ENCODE measurements around the gene ZNF630.
"Not testable (repeated sequence)": the region's sequence is repeated elsewhere in the genome, so short reads cannot be mapped to it uniquely, and the experiment has no call there.

The ZNF630 gene

GRCh38 chrX:48030641-48031173 lies 40.7 kb downstream of the ZNF630 start:
- H3K27me3 ChIP-seq (ENCODE audit: control insufficient read depth, insufficient read depth, low read length, poor library complexity, severe bottlenecking); H3K36me3 ChIP-seq (ENCODE audit: control insufficient read depth, insufficient read depth, low read length); H3K27ac ChIP-seq (ENCODE audit: insufficient read depth, low read depth, low read length, poor library complexity, severe bottlenecking); H3K4me3 ChIP-seq (ENCODE audit: insufficient read depth, low read depth, low read length); H3K4me1 ChIP-seq (ENCODE audit: control insufficient read depth, insufficient read depth, low read length); H3K9me3 ChIP-seq (ENCODE audit: control insufficient read depth, low read length): not testable (repeated sequence)
- 83 to 85% methylated on average over 7 of the region's 10 CpGs for WGBS, 2 experiments

- Histone ChIP-seq H3K4me1 (ENCODE audit: control insufficient read depth, insufficient read depth, low read length) (no peaks in the 10 kb centered on the region), H3K36me3 (ENCODE audit: control insufficient read depth, insufficient read depth, low read length) (no peaks in the 10 kb centered on the region), H3K27ac (ENCODE audit: insufficient read depth, low read depth, low read length, poor library complexity, severe bottlenecking) (no peak overlapping the region), H3K27me3 (ENCODE audit: control insufficient read depth, insufficient read depth, low read length, poor library complexity, severe bottlenecking) (no peaks in the 10 kb centered on the region), H3K9me3 (ENCODE audit: control insufficient read depth, low read length) (no peaks in the 10 kb centered on the region), H3K4me3 (ENCODE audit: insufficient read depth, low read depth, low read length) (no peak overlapping the region)
- WGBS, 2 experiments, result 92 to 96% methylated on average over 10 of the region's 10 CpGs
Measured at GRCh38 chrX:48030237-48030636, 41.2 kb downstream of the ZNF630 start.

GRCh38 chrX:48028091-48028490 lies 43.3 kb downstream of the ZNF630 start:
- WGBS, 2 experiments, result 94 to 97% methylated on average over 8 of the region's 8 CpGs
- H3K27me3 ChIP-seq (ENCODE audit: control insufficient read depth, insufficient read depth, low read length, poor library complexity, severe bottlenecking), result no peaks in the 10 kb centered on the region

GRCh38 chrX:48027545-48027944 lies 43.9 kb downstream of the ZNF630 start:
- not testable (repeated sequence) for H3K27me3 ChIP-seq (ENCODE audit: control insufficient read depth, insufficient read depth, low read length, poor library complexity, severe bottlenecking); H3K9me3 ChIP-seq (ENCODE audit: control insufficient read depth, low read length); H3K36me3 ChIP-seq (ENCODE audit: control insufficient read depth, insufficient read depth, low read length); H3K4me3 ChIP-seq (ENCODE audit: insufficient read depth, low read depth, low read length); H3K27ac ChIP-seq (ENCODE audit: insufficient read depth, low read depth, low read length, poor library complexity, severe bottlenecking); H3K4me1 ChIP-seq (ENCODE audit: control insufficient read depth, insufficient read depth, low read length)
- 93% methylated on average over 3 of the region's 4 CpGs for WGBS, 2 experiments

More at GRCh38 chrX:48028091-48028490, 43.3 kb downstream of the ZNF630 start:
- no peak overlapping the region for H3K4me3 ChIP-seq (ENCODE audit: insufficient read depth, low read depth, low read length)
- no peaks in the 10 kb centered on the region for H3K36me3 ChIP-seq (ENCODE audit: control insufficient read depth, insufficient read depth, low read length)
- H3K9me3 ChIP-seq (ENCODE audit: control insufficient read depth, low read length), result no peaks in the 10 kb centered on the region
- no peak overlapping the region for H3K27ac ChIP-seq (ENCODE audit: insufficient read depth, low read depth, low read length, poor library complexity, severe bottlenecking)
- no peaks in the 10 kb centered on the region for H3K4me1 ChIP-seq (ENCODE audit: control insufficient read depth, insufficient read depth, low read length)

GRCh38 chrX:48025561-48025960 lies 45.9 kb downstream of the ZNF630 start:
- no peaks in the 10 kb centered on the region for H3K4me1 ChIP-seq (ENCODE audit: control insufficient read depth, insufficient read depth, low read length)
- H3K36me3 ChIP-seq (ENCODE audit: control insufficient read depth, insufficient read depth, low read length), result no peaks in the 10 kb centered on the region
- no peak overlapping the region for H3K27ac ChIP-seq (ENCODE audit: insufficient read depth, low read depth, low read length, poor library complexity, severe bottlenecking)
- no peaks in the 10 kb centered on the region for H3K9me3 ChIP-seq (ENCODE audit: control insufficient read depth, low read length)
- H3K27me3 ChIP-seq (ENCODE audit: control insufficient read depth, insufficient read depth, low read length, poor library complexity, severe bottlenecking), result no peaks in the 10 kb centered on the region
- no peak overlapping the region for H3K4me3 ChIP-seq (ENCODE audit: insufficient read depth, low read depth, low read length)
- 21 to 22% methylated on average over 4 to 6 of the region's 7 CpGs for WGBS, 2 experiments

GRCh38 chrX:48022738-48023137 lies 48.7 kb downstream of the ZNF630 start:
- H3K36me3 ChIP-seq (ENCODE audit: control insufficient read depth, insufficient read depth, low read length), result no peaks in the 10 kb centered on the region
- no peak overlapping the region for H3K4me3 ChIP-seq (ENCODE audit: insufficient read depth, low read depth, low read length)
- H3K27me3 ChIP-seq (ENCODE audit: control insufficient read depth, insufficient read depth, low read length, poor library complexity, severe bottlenecking), result no peaks in the 10 kb centered on the region
- no peak overlapping the region for H3K27ac ChIP-seq (ENCODE audit: insufficient read depth, low read depth, low read length, poor library complexity, severe bottlenecking)
- H3K4me1 ChIP-seq (ENCODE audit: control insufficient read depth, insufficient read depth, low read length), result no peaks in the 10 kb centered on the region
- no peaks in the 10 kb centered on the region for H3K9me3 ChIP-seq (ENCODE audit: control insufficient read depth, low read length)
- 95% methylated on average over 2 to 3 of the region's 3 CpGs for WGBS, 2 experiments

- peak overlapping the region; percentile 60 for H3K4me3 ChIP-seq (ENCODE audit: insufficient read depth, low read depth, low read length)
- no peaks in the 10 kb centered on the region for H3K9me3 ChIP-seq (ENCODE audit: control insufficient read depth, low read length)
- 45 to 67% methylated on average over 1 of the region's 3 CpGs for WGBS, 2 experiments
- H3K27me3 ChIP-seq (ENCODE audit: control insufficient read depth, insufficient read depth, low read length, poor library complexity, severe bottlenecking), result no peaks in the 10 kb centered on the region
- H3K4me1 ChIP-seq (ENCODE audit: control insufficient read depth, insufficient read depth, low read length), result no peaks in the 10 kb centered on the region
- no peaks in the 10 kb centered on the region for H3K36me3 ChIP-seq (ENCODE audit: control insufficient read depth, insufficient read depth, low read length)
- H3K27ac ChIP-seq (ENCODE audit: insufficient read depth, low read depth, low read length, poor library complexity, severe bottlenecking), result no peak overlapping the region
Measured at GRCh38 chrX:48022100-48022499, 49.3 kb downstream of the ZNF630 start.

- Histone ChIP-seq H3K4me1 (ENCODE audit: control insufficient read depth, insufficient read depth, low read length) (no peaks in the 10 kb centered on the region), H3K27ac (ENCODE audit: insufficient read depth, low read depth, low read length, poor library complexity, severe bottlenecking) (peak overlapping the region; percentile 93), H3K4me3 (ENCODE audit: insufficient read depth, low read depth, low read length) (peak overlapping the region; percentile 60), H3K36me3 (ENCODE audit: control insufficient read depth, insufficient read depth, low read length) (no peaks in the 10 kb centered on the region), H3K27me3 (ENCODE audit: control insufficient read depth, insufficient read depth, low read length, poor library complexity, severe bottlenecking) (no peaks in the 10 kb centered on the region), H3K9me3 (ENCODE audit: control insufficient read depth, low read length) (no peaks in the 10 kb centered on the region)
- 2 to 3% methylated on average over 28 to 30 of the region's 30 CpGs for WGBS, 2 experiments
Measured at GRCh38 chrX:48021026-48021900, 50.2 kb downstream of the ZNF630 start.

GRCh38 chrX:48020472-48020871 lies 51.0 kb downstream of the ZNF630 start:
- not testable (repeated sequence) for H3K27ac ChIP-seq (ENCODE audit: insufficient read depth, low read depth, low read length, poor library complexity, severe bottlenecking); H3K27me3 ChIP-seq (ENCODE audit: control insufficient read depth, insufficient read depth, low read length, poor library complexity, severe bottlenecking); H3K4me1 ChIP-seq (ENCODE audit: control insufficient read depth, insufficient read depth, low read length); H3K9me3 ChIP-seq (ENCODE audit: control insufficient read depth, low read length); H3K4me3 ChIP-seq (ENCODE audit: insufficient read depth, low read depth, low read length); H3K36me3 ChIP-seq (ENCODE audit: control insufficient read depth, insufficient read depth, low read length)
- WGBS, 2 experiments, result 76 to 83% methylated on average over 7 to 9 of the region's 11 CpGs

- not testable (repeated sequence) for H3K4me1 ChIP-seq (ENCODE audit: control insufficient read depth, insufficient read depth, low read length); H3K4me3 ChIP-seq (ENCODE audit: insufficient read depth, low read depth, low read length); H3K36me3 ChIP-seq (ENCODE audit: control insufficient read depth, insufficient read depth, low read length); H3K9me3 ChIP-seq (ENCODE audit: control insufficient read depth, low read length); H3K27me3 ChIP-seq (ENCODE audit: control insufficient read depth, insufficient read depth, low read length, poor library complexity, severe bottlenecking); H3K27ac ChIP-seq (ENCODE audit: insufficient read depth, low read depth, low read length, poor library complexity, severe bottlenecking)
- no CpG with 5 or more reads among the region's 1 CpG for WGBS, 2 experiments
Measured at GRCh38 chrX:48019892-48020291, 51.5 kb downstream of the ZNF630 start.

Measured in ectodermal cell (in vitro differentiated cells).